GM18858 (cell line): ENCODE measurements around the gene GARIN5A.
"Not testable (repeated sequence)": the region's sequence is repeated elsewhere in the genome, so short reads cannot be mapped to it uniquely, and the experiment has no call there.

ENCODE experiments used
- ATAC-seq: cut with Tn5 transposase; IDR thresholded peaks from one replicate; pipeline ENCODE4 v1.9.1; 2021; ENCODE audit not compliant: unreplicated experiment

GARIN5A gene

GRCh38 chr19:50465986-50466705 is 10.5 kb downstream of the GARIN5A start:
- no peak for ATAC-seq

GRCh38 chr19:50465000-50465399 is 11.6 kb downstream of the GARIN5A start:
- ATAC-seq = no peak

GRCh38 chr19:50464348-50464747 is 12.3 kb downstream of the GARIN5A start:
- no peak for ATAC-seq

GRCh38 chr19:50462970-50463369 is 13.7 kb downstream of the GARIN5A start:
- no peak for ATAC-seq

- no peak for ATAC-seq
Measured at GRCh38 chr19:50461066-50461875, 15.4 kb downstream of the GARIN5A start.

- ATAC-seq = no peak
Measured at GRCh38 chr19:50460161-50460765, 16.4 kb downstream of the GARIN5A start.

GRCh38 chr19:50459638-50460037 is 17.0 kb downstream of the GARIN5A start:
- no peak for ATAC-seq

GRCh38 chr19:50459067-50459456 is 17.6 kb downstream of the GARIN5A start:
- no peak for ATAC-seq

GRCh38 chr19:50458396-50459066 is 18.1 kb downstream of the GARIN5A start:
- ATAC-seq = no peak

GRCh38 chr19:50457300-50457699 is 19.3 kb downstream of the GARIN5A start:
- no peak for ATAC-seq

- ATAC-seq = no peak
Measured at GRCh38 chr19:50455992-50456391, 20.7 kb downstream of the GARIN5A start.

GRCh38 chr19:50453243-50453642 is 23.4 kb downstream of the GARIN5A start:
- no peak for ATAC-seq

GRCh38 chr19:50451223-50451534 is 25.5 kb downstream of the GARIN5A start:
- ATAC-seq = no peak

GRCh38 chr19:50450369-50451222 is 26.1 kb downstream of the GARIN5A start:
- ATAC-seq = no peak

- no peak for ATAC-seq
Measured at GRCh38 chr19:50449236-50449899, 27.3 kb downstream of the GARIN5A start.

GRCh38 chr19:50447750-50448149 is 28.9 kb downstream of the GARIN5A start:
- ATAC-seq = no peak

- ATAC-seq = no peak
Measured at GRCh38 chr19:50447053-50447452, 29.6 kb downstream of the GARIN5A start.

- no peak for ATAC-seq
Measured at GRCh38 chr19:50444059-50444458, 32.6 kb downstream of the GARIN5A start.

- not testable (repeated sequence) for ATAC-seq
Measured at GRCh38 chr19:50439130-50439529, 37.5 kb downstream of the GARIN5A start.

- no peak for ATAC-seq
Measured at GRCh38 chr19:50437862-50438449, 38.7 kb downstream of the GARIN5A start.
